Measurements from ENCODE around the gene LYZL6.
"Not testable (repeated sequence)": the region's sequence is repeated elsewhere in the genome, so short reads cannot be mapped to it uniquely, and the experiment has no call there.

Gene LYZL6

GRCh38 chr17:35900708-35901480 is 42.6 kb downstream of the LYZL6 start:
- no peaks in the 10 kb centered on the region for H3K4me1 ChIP-seq (ENCODE audit: insufficient read depth, low read length, severe bottlenecking)
- H3F3A ChIP-seq (ENCODE audit: insufficient read depth, low read length): no peaks in the 10 kb centered on the region

GRCh38 chr17:35900280-35900679 is 43.2 kb downstream of the LYZL6 start:
- TF ChIP-seq EZH2 (IDR thresholded peaks at IDR 0.05; ENCODE audit: borderline replicate concordance, low read length): no peak
- H4K20me1 ChIP-seq (ENCODE audit: insufficient read depth, low read length): no peaks in the 10 kb centered on the region
- H3K9me2 ChIP-seq (ENCODE audit: low read depth, low read length): no peaks in the 10 kb centered on the region
- no peak overlapping the region for H3K9ac ChIP-seq (ENCODE audit: low read length)
- no peak overlapping the region for H3K4me2 ChIP-seq (ENCODE audit: low read length)
- no peaks in the 10 kb centered on the region for H3K9me3 ChIP-seq (ENCODE audit: low read length)
- H3K4me3 ChIP-seq (ENCODE audit: low read depth, low read length, poor library complexity, severe bottlenecking): no peak overlapping the region
- no peaks in the 10 kb centered on the region for H3K27me3 ChIP-seq (ENCODE audit: insufficient read depth, low read length)
- H3K36me3 ChIP-seq (ENCODE audit: insufficient read depth, low read length): no peaks in the 10 kb centered on the region
- H3K27ac ChIP-seq (ENCODE audit: low read depth, low read length, poor library complexity, severe bottlenecking): no peak overlapping the region
- no peak overlapping the region for H2AFZ ChIP-seq (ENCODE audit: low read length)
- H3F3A ChIP-seq (ENCODE audit: insufficient read depth, low read length): no peaks in the 10 kb centered on the region
- H3K4me1 ChIP-seq (ENCODE audit: insufficient read depth, low read length, severe bottlenecking): no peaks in the 10 kb centered on the region
- no peaks in the 10 kb centered on the region for H3K79me2 ChIP-seq (ENCODE audit: insufficient read depth, low read length)

More at GRCh38 chr17:35900708-35901480, 42.6 kb downstream of the LYZL6 start:
- no peaks in the 10 kb centered on the region for H3K79me2 ChIP-seq (ENCODE audit: insufficient read depth, low read length)
- H4K20me1 ChIP-seq (ENCODE audit: insufficient read depth, low read length): no peaks in the 10 kb centered on the region
- H3K36me3 ChIP-seq (ENCODE audit: insufficient read depth, low read length): no peaks in the 10 kb centered on the region
- no peak overlapping the region for H3K27ac ChIP-seq (ENCODE audit: low read depth, low read length, poor library complexity, severe bottlenecking)
- no peak for TF ChIP-seq EZH2 (IDR thresholded peaks at IDR 0.05; ENCODE audit: borderline replicate concordance, low read length)
- TF ChIP-seq CTCF (IDR thresholded peaks at IDR 0.05; ENCODE audit: low read length): no peak
- H3K9ac ChIP-seq (ENCODE audit: low read length): no peak overlapping the region
- H3K27me3 ChIP-seq (ENCODE audit: insufficient read depth, low read length): no peaks in the 10 kb centered on the region
- H3K4me3 ChIP-seq (ENCODE audit: low read depth, low read length, poor library complexity, severe bottlenecking): no peak overlapping the region
- no peak overlapping the region for H3K4me2 ChIP-seq (ENCODE audit: low read length)
- H3K9me3 ChIP-seq (ENCODE audit: low read length): no peaks in the 10 kb centered on the region
- no peaks in the 10 kb centered on the region for H3K9me2 ChIP-seq (ENCODE audit: low read depth, low read length)
- no peak overlapping the region for H2AFZ ChIP-seq (ENCODE audit: low read length)

DNA sequence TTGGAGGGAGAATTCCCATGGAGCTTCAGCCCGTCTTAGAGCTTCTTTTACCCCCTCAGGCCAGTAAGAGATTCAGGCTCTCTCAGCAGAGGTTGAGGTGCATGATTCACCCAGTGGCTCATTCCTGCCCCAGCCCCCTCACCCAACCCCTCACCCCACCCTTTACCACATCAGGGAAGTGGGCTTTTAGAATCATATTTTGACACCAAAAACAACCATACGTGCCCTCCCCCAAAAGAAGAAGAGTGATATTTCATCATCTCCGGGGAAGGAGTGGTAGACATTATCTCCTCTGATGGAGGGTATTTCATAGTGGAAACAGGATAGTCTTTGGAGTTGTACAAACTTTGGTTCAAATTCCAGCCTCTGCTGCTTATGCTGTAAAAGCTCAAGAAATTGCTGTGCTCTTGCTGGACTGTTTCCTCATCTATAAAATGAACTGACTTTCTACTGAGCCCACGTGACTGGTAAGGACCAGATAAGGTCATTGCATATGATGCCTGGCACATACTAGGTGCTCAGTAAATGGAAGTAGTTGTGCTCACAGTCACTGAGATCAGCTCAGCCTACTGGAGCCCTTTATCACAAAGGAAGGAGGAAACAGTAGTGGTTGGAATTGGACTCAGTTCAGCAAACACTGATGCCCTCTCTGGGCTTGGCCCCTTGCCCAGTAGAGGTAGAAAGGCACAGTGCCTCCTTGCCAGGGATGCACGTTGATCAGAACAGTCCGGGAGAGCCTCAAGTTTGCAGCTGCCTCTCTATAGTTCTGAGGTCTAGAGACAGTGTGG is 45.0 kb downstream of the LYZL6 start:
- H3K9me3 ChIP-seq (ENCODE audit: low read length): no peaks in the 10 kb centered on the region
- TF ChIP-seq CTCF (IDR thresholded peaks at IDR 0.05; ENCODE audit: low read length) (no peak), EZH2 (IDR thresholded peaks at IDR 0.05; ENCODE audit: borderline replicate concordance, low read length) (no peak)
- H3K79me2 ChIP-seq (ENCODE audit: insufficient read depth, low read length): no peaks in the 10 kb centered on the region
- H3K9me2 ChIP-seq (ENCODE audit: low read depth, low read length): no peaks in the 10 kb centered on the region
- H4K20me1 ChIP-seq (ENCODE audit: insufficient read depth, low read length): no peaks in the 10 kb centered on the region
- H3K4me2 ChIP-seq (ENCODE audit: low read length): no peak overlapping the region
- H3K27me3 ChIP-seq (ENCODE audit: insufficient read depth, low read length): no peaks in the 10 kb centered on the region
- H2AFZ ChIP-seq (ENCODE audit: low read length): no peak overlapping the region
- H3K4me1 ChIP-seq (ENCODE audit: insufficient read depth, low read length, severe bottlenecking): no peaks in the 10 kb centered on the region
- H3K9ac ChIP-seq (ENCODE audit: low read length): no peak overlapping the region
- no peak overlapping the region for H3K4me3 ChIP-seq (ENCODE audit: low read depth, low read length, poor library complexity, severe bottlenecking)
- H3K27ac ChIP-seq (ENCODE audit: low read depth, low read length, poor library complexity, severe bottlenecking): no peak overlapping the region
- no peaks in the 10 kb centered on the region for H3F3A ChIP-seq (ENCODE audit: insufficient read depth, low read length)
- H3K36me3 ChIP-seq (ENCODE audit: insufficient read depth, low read length): no peaks in the 10 kb centered on the region

DNA sequence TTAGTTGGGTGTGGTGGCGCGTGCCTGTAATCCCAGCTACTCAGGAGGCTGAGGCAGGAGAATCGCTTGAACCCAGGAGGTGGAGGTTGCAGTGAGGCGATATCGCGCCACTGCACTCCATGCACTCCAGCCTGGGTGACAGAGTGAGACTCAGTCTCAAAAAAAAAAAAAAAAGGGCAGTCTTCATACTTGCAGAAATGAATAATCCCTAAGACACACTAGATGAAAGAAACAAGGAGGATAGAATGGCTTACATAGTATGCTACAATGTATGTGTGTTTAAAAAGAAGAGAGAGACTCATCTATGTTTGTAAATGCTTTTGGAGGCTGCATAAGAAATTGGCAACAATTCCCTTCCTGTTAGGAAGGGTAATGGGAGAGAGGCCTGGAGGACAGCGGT is 45.7 kb downstream of the LYZL6 start:
- not testable (repeated sequence) for H3K4me1 ChIP-seq (ENCODE audit: insufficient read depth, low read length, severe bottlenecking); H2AFZ ChIP-seq (ENCODE audit: low read length); H3K9me2 ChIP-seq (ENCODE audit: low read depth, low read length); H3K9me3 ChIP-seq (ENCODE audit: low read length); H3K27ac ChIP-seq (ENCODE audit: low read depth, low read length, poor library complexity, severe bottlenecking); H4K20me1 ChIP-seq (ENCODE audit: insufficient read depth, low read length); H3K4me2 ChIP-seq (ENCODE audit: low read length); H3K9ac ChIP-seq (ENCODE audit: low read length); H3K27me3 ChIP-seq (ENCODE audit: insufficient read depth, low read length); H3K79me2 ChIP-seq (ENCODE audit: insufficient read depth, low read length); H3F3A ChIP-seq (ENCODE audit: insufficient read depth, low read length); H3K36me3 ChIP-seq (ENCODE audit: insufficient read depth, low read length); H3K4me3 ChIP-seq (ENCODE audit: low read depth, low read length, poor library complexity, severe bottlenecking)

Data from OCI-LY1 (cell line).